Spinal cord (tissue), 10 donors: ENCODE measurements around the gene S1PR5. TPM values are rescaled to one million over a fixed set of nuclear protein-coding genes. Genes with fewer than 3 reads are reported as not detected.

Experiments used
- DNase-seq, 6 donors: peaks; one replicate each; pipeline versions ENCODE4 v3.0.0 to v3.0.0-alpha.2; 2013 to 2015; ENCODE audit warnings: low spot score in 6 of 6, low read depth in 4 of 6
- H3K27ac ChIP-seq: one replicate; pipeline ENCODE4 v1.5.1; 2013; ENCODE audit warnings: low read depth, low read length, control low read depth
- H3K27me3 ChIP-seq: one replicate; pipeline ENCODE4 v1.6.1; 2013; ENCODE audit warnings: low read length; ENCODE audit not compliant: control insufficient read depth, insufficient read depth
- H3K36me3 ChIP-seq: one replicate; pipeline ENCODE4 v1.6.1; 2013; ENCODE audit warnings: low read length; ENCODE audit not compliant: control insufficient read depth, insufficient read depth
- H3K4me1 ChIP-seq: one replicate; pipeline ENCODE4 v1.6.1; 2013; ENCODE audit warnings: low read length; ENCODE audit not compliant: control insufficient read depth, insufficient read depth
- H3K4me3 ChIP-seq: one replicate; pipeline ENCODE4 v1.5.1; 2013; ENCODE audit warnings: low read depth, low read length, control low read depth
- H3K9me3 ChIP-seq: one replicate; pipeline ENCODE4 v1.6.1; 2013; ENCODE audit warnings: low read length; ENCODE audit not compliant: control insufficient read depth, insufficient read depth
- WGBS: methylation state at CpG from one replicate; pipeline ENCODE4 v1.1.5; 2013; ENCODE audit warnings: missing lambda C conversion rate; ENCODE audit not compliant: insufficient coverage; 5-methylcytosine and 5-hydroxymethylcytosine counted together
- long read RNA-seq, 4 donors: transcript quantifications; one replicate each; lab custom pipeline, GENCODE V29; 2026
- polyA plus RNA-seq, 2 donors: library from polyadenylated mRNA; unstranded; fragments of 120-200 nt; gene quantifications; one replicate each; pipeline ENCODE4 v1.2.1, GENCODE V29; 2013; ENCODE audit not compliant: insufficient read length in 2 of 2
- total RNA-seq, 2 donors: library from RNA; depleted of rRNA in 1 of 2; stranded (reverse); fragments of 120-200 nt in 1 of 2; fragments of >200 nt in 1 of 2; gene quantifications; one replicate each; pipeline versions ENCODE4 v1.2.3 to v1.2.4, GENCODE V29; 2013 to 2014
- donor health status: healthy.

S1PR5 gene
- total RNA-seq (1 to 10 TPM; 1.3 to 3.8 TPM), polyA plus RNA-seq (1 to 10 TPM; 1.1 to 1.6 TPM)
- long read RNA-seq, donor 1, result 0 reads
- long read RNA-seq, donor 2, result 0 reads
- long read RNA-seq, donor 3, result 0 reads
- long read RNA-seq, donor 4, result 0 reads

GRCh38 chr19:10517361-10517759 lies at the start of gene S1PR5:
Gene S1PR5, minus strand, starts transcription at chr19:10517447. Its CDS starts 2,436 bp downstream, at chr19:10515011.
- H3K9me3 ChIP-seq, result no peaks in the 10 kb centered on the region
- WGBS, result under 1% methylated on average over 39 of the region's 39 CpGs
- peaks cover 18% of the 10 kb centered on the region for H3K4me1 ChIP-seq
- H3K36me3 ChIP-seq, result no peaks in the 10 kb centered on the region
- peak in 1 of 6 donors; percentile 33 for DNase-seq
- H3K4me3 ChIP-seq, result no peak within 1 kb of the TSS
- no peak within 1 kb of the TSS for H3K27ac ChIP-seq
- H3K27me3 ChIP-seq, result peaks cover 78% of the 10 kb centered on the region

- no peak for DNase-seq
Observed at GRCh38 chr19:10566658-10567410, 49.6 kb upstream of the S1PR5 start.

GRCh38 chr19:10566408-10566657 lies 49.1 kb upstream of the S1PR5 start:
- H3K36me3 ChIP-seq, result peaks cover 16% of the 10 kb centered on the region
- WGBS, result 29% methylated on average over 2 of the region's 4 CpGs
- peak overlapping the region; percentile 83 for H3K4me3 ChIP-seq
- H3K4me1 ChIP-seq, result peaks cover 40% of the 10 kb centered on the region
- H3K27me3 ChIP-seq, result no peaks in the 10 kb centered on the region
- DNase-seq, result no peak
- H3K9me3 ChIP-seq, result no peaks in the 10 kb centered on the region
- peak overlapping the region; percentile 86 for H3K27ac ChIP-seq

More at GRCh38 chr19:10566658-10567410, 49.6 kb upstream of the S1PR5 start:
- H3K27me3 ChIP-seq, result no peaks in the 10 kb centered on the region
- peaks cover 40% of the 10 kb centered on the region for H3K4me1 ChIP-seq
- peak overlapping the region; percentile 83 for H3K4me3 ChIP-seq
- H3K36me3 ChIP-seq, result peaks cover 12% of the 10 kb centered on the region
- H3K27ac ChIP-seq, result peak overlapping the region; percentile 86
- no peaks in the 10 kb centered on the region for H3K9me3 ChIP-seq
- WGBS, result 73% methylated on average over 18 of the region's 19 CpGs

- peaks cover 22% of the 10 kb centered on the region for H3K36me3 ChIP-seq
- peak in 5 of 6 donors; percentile 89 to 99 (median 93) for DNase-seq
- peaks cover 40% of the 10 kb centered on the region for H3K4me1 ChIP-seq
- WGBS, result under 1% methylated on average over 90 of the region's 94 CpGs
- H3K27ac ChIP-seq, result peak within 1 kb of the TSS; percentile 86
- H3K4me3 ChIP-seq, result peak within 1 kb of the TSS; percentile 83
- no peaks in the 10 kb centered on the region for H3K27me3 ChIP-seq
- H3K9me3 ChIP-seq, result no peaks in the 10 kb centered on the region
Observed at GRCh38 chr19:10565567-10566407, 48.5 kb upstream of the S1PR5 start, which contains the start of gene KRI1. Gene KRI1, minus strand, starts transcription at chr19:10566010. Its CDS starts 11 bp downstream, at chr19:10565999.

- peak overlapping the region; percentile 86 for H3K27ac ChIP-seq
- peaks cover 40% of the 10 kb centered on the region for H3K4me1 ChIP-seq
- peak overlapping the region; percentile 83 for H3K4me3 ChIP-seq
- H3K27me3 ChIP-seq, result no peaks in the 10 kb centered on the region
- no peaks in the 10 kb centered on the region for H3K9me3 ChIP-seq
- 6% methylated on average over 10 of the region's 10 CpGs for WGBS
- DNase-seq, result peak in 2 of 6 donors; percentile 61 to 63
- H3K36me3 ChIP-seq, result peaks cover 29% of the 10 kb centered on the region
Observed at GRCh38 chr19:10565028-10565566, 47.9 kb upstream of the S1PR5 start.

- WGBS, result 97% methylated on average over 3 of the region's 5 CpGs
- peaks cover 53% of the 10 kb centered on the region for H3K36me3 ChIP-seq
- no peak overlapping the region for H3K4me3 ChIP-seq
- no peak for DNase-seq
- H3K4me1 ChIP-seq, result peaks cover 24% of the 10 kb centered on the region
- no peaks in the 10 kb centered on the region for H3K9me3 ChIP-seq
- no peaks in the 10 kb centered on the region for H3K27me3 ChIP-seq
- H3K27ac ChIP-seq, result no peak overlapping the region
Observed at GRCh38 chr19:10562609-10563008, 45.4 kb upstream of the S1PR5 start.

GRCh38 chr19:10560154-10560553 lies 42.9 kb upstream of the S1PR5 start:
- peaks cover 65% of the 10 kb centered on the region for H3K36me3 ChIP-seq
- no peaks in the 10 kb centered on the region for H3K27me3 ChIP-seq
- H3K4me1 ChIP-seq, result peaks cover 4% of the 10 kb centered on the region
- no peaks in the 10 kb centered on the region for H3K9me3 ChIP-seq
- no peak for DNase-seq
- WGBS, result 100% methylated on average over 3 of the region's 7 CpGs
- no peak overlapping the region for H3K27ac ChIP-seq
- no peak overlapping the region for H3K4me3 ChIP-seq

- DNase-seq, result no peak
- 94% methylated on average over 33 of the region's 33 CpGs for WGBS
- no peak overlapping the region for H3K4me3 ChIP-seq
Observed at GRCh38 chr19:10557603-10558197, 40.5 kb upstream of the S1PR5 start.

GRCh38 chr19:10555610-10555973 lies 38.3 kb upstream of the S1PR5 start:
- peaks cover 96% of the 10 kb centered on the region for H3K36me3 ChIP-seq
- no peaks in the 10 kb centered on the region for H3K27me3 ChIP-seq
- DNase-seq, result no peak
- H3K4me1 ChIP-seq, result no peaks in the 10 kb centered on the region
- no peak overlapping the region for H3K4me3 ChIP-seq
- no peak overlapping the region for H3K27ac ChIP-seq
- 72% methylated on average over 4 of the region's 7 CpGs for WGBS
- H3K9me3 ChIP-seq, result no peaks in the 10 kb centered on the region

More at GRCh38 chr19:10557603-10558197, 40.5 kb upstream of the S1PR5 start:
- no peaks in the 10 kb centered on the region for H3K9me3 ChIP-seq
- H3K27me3 ChIP-seq, result no peaks in the 10 kb centered on the region
- H3K27ac ChIP-seq, result no peak overlapping the region
- H3K4me1 ChIP-seq, result no peaks in the 10 kb centered on the region
- H3K36me3 ChIP-seq, result peaks cover 89% of the 10 kb centered on the region
